SK-N-SH treated with all-trans-retinoic acid at 6 μM for 48 hours (cell line): ENCODE results near the gene CGB8.

Experiments used
- BACH2 ChIP-seq: fragments of 250-450 bp; sonication (Bioruptor Pico); IDR thresholded peaks from 2 replicates; pipeline ENCODE4 v1.9.0; 2021; ENCODE audit warnings: mild to moderate bottlenecking, borderline replicate concordance
- ISL1 ChIP-seq: fragments of 250-450 bp; sonication (Bioruptor Pico); IDR thresholded peaks from 2 replicates; pipeline ENCODE4 v2.1.2; 2022; ENCODE audit warnings: mild to moderate bottlenecking, moderate library complexity
- OSR1 ChIP-seq: fragments of 250-450 bp; sonication (Bioruptor Pico); IDR thresholded peaks from 2 replicates; pipeline ENCODE4 v1.8.0; 2022; ENCODE audit warnings: moderate library complexity, mild to moderate bottlenecking, inconsistent platforms
- PATZ1 ChIP-seq: fragments of 250-450 bp; sonication (Bioruptor Pico); IDR thresholded peaks from 2 replicates; pipeline ENCODE4 v1.8.0; 2020; ENCODE audit warnings: mild to moderate bottlenecking, moderate library complexity, borderline replicate concordance

GRCh38 chr19:49056101-49056901 is 7.4 kb upstream of the CGB8 start:
- no peak for TF ChIP-seq ISL1 (CRISPR knock-in tag)
- no peak for TF ChIP-seq BACH2 (CRISPR knock-in tag)
- no peak for TF ChIP-seq OSR1 (CRISPR knock-in tag)
- no peak for TF ChIP-seq PATZ1 (CRISPR knock-in tag)
